Measurements from ENCODE around the gene PDGFD. TPM values are rescaled to one million over a fixed set of nuclear protein-coding genes. Genes with fewer than 3 reads are reported as not detected.

PDGFD gene
- total RNA-seq, 1 donor, result 32.4 TPM

DNA sequence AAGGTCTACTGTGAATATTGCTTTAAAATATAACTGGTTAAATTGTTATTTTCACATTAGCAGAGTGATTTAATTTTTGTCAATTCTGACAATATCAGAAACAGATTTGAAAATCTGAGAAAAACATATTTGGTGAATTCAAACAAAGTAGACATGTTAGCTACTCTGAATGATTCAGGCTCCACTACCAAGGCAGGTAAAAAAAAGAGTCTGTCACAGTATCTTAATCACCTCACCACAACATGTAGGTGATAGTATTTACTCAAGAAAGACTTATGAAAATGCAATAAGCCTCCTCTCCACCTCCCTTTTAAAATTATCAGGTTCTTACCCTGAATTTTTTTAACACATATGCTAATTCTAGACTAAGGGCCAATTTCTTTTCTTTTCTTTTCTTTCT lies 85.0 kb downstream of the PDGFD start:
- no peak overlapping the region for H3K4me3 ChIP-seq (ENCODE audit: low read depth, low read length)
- no peak for DNase-seq (ENCODE audit: low read depth)

DNA sequence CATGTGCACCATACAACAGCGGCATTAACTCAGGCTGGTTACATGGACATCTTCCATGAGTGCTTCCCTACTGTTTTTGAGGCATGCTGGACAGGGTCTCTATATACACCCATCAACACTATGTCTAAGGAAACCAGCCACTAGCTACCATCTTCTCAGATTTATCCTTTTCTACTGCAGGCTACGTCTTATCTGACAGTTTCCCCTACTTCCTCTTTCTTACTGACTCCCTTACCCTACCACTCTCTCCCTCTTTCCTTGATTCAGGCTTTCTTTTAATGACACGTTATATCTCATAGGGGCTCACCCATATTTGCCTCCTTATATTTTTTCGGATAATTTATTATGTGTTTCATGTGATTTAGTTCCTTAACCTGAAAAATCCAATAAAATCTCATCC lies 85.7 kb downstream of the PDGFD start:
- DNase-seq (ENCODE audit: low read depth), result no peak
- no peak overlapping the region for H3K4me3 ChIP-seq (ENCODE audit: low read depth, low read length)
- TF ChIP-seq, protein P1, sequence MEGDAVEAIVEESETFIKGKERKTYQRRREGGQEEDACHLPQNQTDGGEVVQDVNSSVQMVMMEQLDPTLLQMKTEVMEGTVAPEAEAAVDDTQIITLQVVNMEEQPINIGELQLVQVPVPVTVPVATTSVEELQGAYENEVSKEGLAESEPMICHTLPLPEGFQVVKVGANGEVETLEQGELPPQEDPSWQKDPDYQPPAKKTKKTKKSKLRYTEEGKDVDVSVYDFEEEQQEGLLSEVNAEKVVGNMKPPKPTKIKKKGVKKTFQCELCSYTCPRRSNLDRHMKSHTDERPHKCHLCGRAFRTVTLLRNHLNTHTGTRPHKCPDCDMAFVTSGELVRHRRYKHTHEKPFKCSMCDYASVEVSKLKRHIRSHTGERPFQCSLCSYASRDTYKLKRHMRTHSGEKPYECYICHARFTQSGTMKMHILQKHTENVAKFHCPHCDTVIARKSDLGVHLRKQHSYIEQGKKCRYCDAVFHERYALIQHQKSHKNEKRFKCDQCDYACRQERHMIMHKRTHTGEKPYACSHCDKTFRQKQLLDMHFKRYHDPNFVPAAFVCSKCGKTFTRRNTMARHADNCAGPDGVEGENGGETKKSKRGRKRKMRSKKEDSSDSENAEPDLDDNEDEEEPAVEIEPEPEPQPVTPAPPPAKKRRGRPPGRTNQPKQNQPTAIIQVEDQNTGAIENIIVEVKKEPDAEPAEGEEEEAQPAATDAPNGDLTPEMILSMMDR (IDR thresholded peaks at IDR 0.05; ENCODE audit: insufficient read depth, low read length), result no peak

More for the DNA sequence above, 85.0 kb downstream of the PDGFD start:
- TF ChIP-seq, protein P1 (IDR thresholded peaks at IDR 0.05; ENCODE audit: insufficient read depth, low read length), result no peak

DNA sequence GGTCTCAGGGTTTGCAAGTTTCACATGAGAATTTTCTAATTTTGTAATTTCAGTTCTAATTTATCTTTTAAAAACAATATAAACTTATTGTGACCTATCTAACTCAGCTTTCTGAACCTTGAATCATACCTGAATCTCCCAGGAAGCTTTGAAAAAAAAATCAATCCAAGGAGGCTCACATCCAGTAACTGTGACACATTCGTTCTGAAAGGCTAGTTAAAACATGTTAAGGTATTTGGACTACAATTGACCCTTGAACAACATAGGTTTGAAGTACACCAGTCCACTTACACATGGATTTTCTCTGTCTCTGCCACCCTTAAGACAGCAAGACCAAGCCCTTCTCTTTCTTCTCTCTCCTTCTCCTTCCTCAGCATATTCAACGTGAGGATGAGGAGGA lies 87.5 kb downstream of the PDGFD start:
- no peak for DNase-seq (ENCODE audit: low read depth)
- no peak overlapping the region for H3K4me3 ChIP-seq (ENCODE audit: low read depth, low read length)
- TF ChIP-seq, protein P1 (IDR thresholded peaks at IDR 0.05; ENCODE audit: insufficient read depth, low read length), result no peak

DNA sequence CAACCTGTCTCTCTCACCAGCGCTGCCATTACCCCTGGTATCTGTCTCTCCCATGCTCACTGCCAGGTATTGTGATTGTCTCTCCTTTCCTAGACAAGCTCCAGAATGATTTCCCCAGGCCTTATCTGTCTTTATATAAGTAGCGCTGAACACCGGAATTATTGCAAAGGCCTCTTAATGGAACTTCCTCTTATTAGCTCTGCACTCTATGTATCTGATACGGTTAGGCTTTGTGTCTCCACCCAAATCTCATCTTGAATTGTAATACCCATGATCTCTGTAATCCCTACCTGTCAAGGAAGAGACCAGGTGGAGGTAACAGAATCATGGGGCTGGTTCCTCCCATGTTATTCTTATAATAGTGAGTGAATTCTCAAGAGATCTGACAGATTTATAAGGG lies 88.2 kb downstream of the PDGFD start:
- TF ChIP-seq, protein P1 (IDR thresholded peaks at IDR 0.05; ENCODE audit: insufficient read depth, low read length), result no peak
- H3K4me3 ChIP-seq (ENCODE audit: low read depth, low read length), result no peak overlapping the region
- DNase-seq (ENCODE audit: low read depth), result no peak

DNA sequence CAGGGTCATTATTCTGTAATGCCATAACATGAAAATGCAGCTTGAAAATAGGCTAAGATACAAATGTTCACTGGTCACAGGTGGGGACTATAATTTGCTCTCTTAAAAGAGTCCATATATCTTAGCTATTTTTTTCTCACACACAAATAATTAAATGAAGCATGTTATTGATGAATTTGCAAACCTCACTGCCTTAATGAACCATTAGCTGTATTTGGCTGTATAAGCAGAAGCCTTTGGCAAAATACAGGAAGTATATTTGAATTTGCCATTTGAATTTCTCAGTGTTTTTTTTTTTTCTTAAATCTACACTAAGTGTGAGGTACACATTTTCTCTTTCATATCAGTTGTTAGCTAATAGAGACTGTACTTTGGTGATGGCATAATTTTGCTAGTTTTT lies 88.9 kb downstream of the PDGFD start:
- H3K4me3 ChIP-seq (ENCODE audit: low read depth, low read length), result no peak overlapping the region
- TF ChIP-seq, protein P1 (IDR thresholded peaks at IDR 0.05; ENCODE audit: insufficient read depth, low read length), result no peak
- no peak for DNase-seq (ENCODE audit: low read depth)

DNA sequence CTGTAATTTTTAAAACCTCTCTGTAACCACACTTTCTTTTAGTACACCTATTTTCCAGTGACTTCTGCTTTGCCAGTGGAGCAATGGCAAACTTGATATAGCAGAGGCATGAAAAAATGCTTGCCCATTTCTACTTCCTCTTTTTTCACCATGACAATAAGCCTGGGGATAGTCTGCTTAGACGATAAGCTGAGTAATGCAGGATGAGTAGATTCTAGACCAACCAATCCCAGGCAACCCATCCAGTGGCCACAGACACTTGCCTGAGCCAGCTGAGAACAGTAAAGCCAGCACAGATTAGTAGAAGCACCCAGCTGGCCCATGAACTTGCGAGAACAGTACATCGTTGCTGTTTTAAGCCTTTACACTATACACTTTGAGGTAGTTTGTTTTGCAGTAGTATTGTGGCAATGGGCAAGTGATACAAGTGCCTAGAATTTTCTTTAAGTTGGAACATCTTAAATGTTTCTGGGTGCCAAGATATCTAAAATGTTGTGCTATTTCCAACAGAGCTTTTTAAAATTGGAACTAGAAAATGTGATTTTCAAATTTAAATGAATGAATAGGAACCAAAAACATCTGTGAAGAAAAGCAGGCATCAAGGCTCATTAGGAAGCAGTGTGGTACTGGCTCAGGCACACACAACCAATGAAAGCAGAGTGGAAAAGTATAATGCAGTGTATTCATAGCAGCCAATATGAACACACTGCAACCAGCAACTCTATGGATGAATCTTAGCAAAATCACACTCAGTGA lies 89.8 kb downstream of the PDGFD start:
- peak; percentile 45 for DNase-seq (ENCODE audit: low read depth)
- H3K4me3 ChIP-seq (ENCODE audit: low read depth, low read length), result no peak overlapping the region
- TF ChIP-seq, protein P1 (IDR thresholded peaks at IDR 0.05; ENCODE audit: insufficient read depth, low read length), result no peak

DNA sequence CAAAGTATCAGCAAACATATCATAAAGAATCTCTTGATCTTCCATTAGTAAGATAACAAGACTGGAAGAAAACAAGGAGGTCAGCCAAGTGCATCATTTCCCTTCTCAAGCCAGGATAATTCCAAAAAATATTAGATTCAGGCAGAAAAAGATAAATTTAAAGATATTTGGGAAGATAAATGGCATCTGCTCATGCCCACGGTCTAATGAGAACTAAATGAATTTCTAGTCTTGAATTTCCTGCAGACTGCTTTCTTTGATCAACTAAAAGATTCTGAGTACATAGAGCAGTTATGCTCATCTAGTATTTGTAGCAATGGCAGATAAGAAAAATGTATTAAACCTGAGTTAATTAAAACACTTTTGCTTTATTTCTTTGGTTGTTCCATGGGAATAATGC lies 96.4 kb downstream of the PDGFD start:
- TF ChIP-seq, protein P1 (IDR thresholded peaks at IDR 0.05; ENCODE audit: insufficient read depth, low read length), result no peak
- H3K4me3 ChIP-seq (ENCODE audit: low read depth, low read length), result no peak overlapping the region
- DNase-seq (ENCODE audit: low read depth), result no peak
